GM18526 (cell line): ENCODE measurements around the gene PCCA.

Experiments
- POLR2A ChIP-seq: IDR thresholded peaks from 3 replicates; pipeline ENCODE4 v1.6.1; 2011; ENCODE audit not compliant: insufficient read length; ENCODE audit errors: extremely low read depth

The PCCA gene

DNA sequence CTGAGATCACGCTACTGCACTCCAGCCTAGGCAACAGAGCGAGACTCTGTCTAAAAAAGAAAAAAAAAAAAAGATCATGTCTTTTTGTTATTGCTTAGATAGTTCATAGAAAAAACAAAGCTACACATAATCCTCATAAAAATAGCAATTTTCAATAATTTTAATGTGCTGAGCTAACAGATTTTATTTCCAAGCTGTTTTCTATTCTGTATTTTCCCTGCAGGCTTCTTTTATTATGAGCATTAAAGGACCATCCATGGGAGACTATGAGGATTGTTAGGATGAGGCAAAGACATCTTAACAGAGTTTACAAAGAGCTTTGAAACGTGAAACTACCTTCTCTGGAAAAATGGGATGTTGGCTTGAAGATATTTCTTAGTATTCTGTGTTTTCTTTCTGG lies 71.6 kb downstream of the PCCA start:
- no peak for TF ChIP-seq POLR2A

DNA sequence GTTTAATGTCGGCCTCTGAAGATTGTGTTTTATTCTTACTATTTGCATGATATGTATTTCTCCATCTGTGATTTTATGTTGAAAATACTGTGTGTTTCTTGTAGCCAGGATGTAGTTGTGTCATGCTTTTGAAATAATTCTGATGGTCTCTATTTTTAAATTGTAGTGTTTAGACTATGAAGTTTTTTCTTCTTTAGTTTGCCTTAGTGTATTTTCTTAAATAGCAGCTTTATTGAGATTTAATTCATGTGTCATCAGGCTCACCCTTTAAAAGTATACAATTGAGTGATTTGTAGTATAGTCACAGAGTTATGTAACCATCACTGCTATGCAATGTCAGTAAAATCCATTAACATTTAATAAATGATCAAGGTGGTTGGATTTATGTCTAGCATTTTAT lies 74.5 kb downstream of the PCCA start:
- no peak for TF ChIP-seq POLR2A

DNA sequence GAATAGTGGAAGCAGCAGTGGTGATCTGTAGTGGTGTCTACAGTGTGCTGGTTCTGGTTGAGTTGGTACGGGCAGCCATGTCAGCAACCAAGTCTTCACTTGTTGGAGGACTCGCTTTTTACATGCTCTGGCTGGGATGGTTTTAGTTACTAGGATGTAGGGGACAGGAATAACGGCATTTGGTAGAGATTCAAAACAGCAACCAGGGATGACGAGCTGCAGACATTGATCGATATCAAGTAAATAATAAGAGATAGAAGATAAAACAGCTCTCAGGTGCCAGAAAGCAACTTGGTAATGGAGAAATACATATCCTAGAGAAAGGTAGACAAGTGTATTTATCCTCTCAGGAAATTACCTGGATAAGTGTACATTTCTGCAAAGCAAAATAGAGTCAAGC lies 84.3 kb downstream of the PCCA start:
- no peak for TF ChIP-seq POLR2A

DNA sequence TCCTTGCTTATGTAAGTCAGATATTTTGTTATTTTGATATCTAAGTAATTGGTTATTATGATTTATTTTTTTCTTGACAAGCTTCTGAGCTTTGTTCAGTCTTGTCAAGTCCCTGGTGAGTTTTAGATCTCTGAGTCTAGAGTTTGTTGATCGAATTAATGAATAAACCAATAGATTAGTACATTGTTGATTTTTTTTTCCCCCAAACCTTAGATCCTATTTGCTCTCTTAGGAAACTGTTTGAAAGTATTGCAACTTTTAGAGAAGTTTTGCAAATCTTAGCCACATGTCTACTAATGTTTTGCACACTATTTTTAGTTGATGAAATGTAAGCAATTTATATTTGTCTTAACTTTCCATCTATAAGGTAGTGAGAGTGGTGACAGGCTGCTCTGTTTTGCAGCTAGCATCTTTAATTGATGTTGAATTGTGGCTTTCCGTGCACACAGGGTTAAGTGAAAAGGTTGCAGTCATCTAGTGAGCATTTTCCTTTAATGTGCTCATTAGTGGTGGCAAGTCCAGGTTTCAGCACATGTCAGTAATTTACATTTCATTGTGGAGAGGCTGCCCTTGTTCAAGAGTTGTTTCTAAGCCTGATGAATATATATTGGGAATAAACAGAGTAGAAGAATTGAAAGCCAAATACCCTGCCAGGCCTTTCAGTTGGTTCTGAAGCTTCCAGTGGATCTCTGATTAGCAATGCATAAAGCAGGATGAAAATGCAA lies 86.3 kb downstream of the PCCA start:
- no peak for TF ChIP-seq POLR2A

DNA sequence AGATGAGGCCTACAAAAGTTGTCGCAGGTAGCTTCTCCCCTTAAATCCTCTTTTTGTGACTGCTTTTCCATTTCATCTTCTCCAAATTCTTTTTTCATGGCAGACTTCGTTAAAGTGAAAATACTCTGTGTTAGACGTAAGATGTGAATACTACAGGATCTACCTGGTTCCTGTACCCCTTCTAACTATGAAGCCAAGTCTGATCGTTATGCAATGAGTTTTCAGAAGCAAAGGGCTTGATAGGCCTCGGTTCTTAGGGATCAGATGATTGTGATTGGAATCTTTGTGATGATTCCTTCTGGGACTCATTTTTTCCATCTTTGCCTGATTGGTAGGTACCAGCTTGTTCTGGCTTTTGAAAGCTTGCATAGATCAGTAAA lies 86.9 kb downstream of the PCCA start:
- TF ChIP-seq POLR2A, result no peak

DNA sequence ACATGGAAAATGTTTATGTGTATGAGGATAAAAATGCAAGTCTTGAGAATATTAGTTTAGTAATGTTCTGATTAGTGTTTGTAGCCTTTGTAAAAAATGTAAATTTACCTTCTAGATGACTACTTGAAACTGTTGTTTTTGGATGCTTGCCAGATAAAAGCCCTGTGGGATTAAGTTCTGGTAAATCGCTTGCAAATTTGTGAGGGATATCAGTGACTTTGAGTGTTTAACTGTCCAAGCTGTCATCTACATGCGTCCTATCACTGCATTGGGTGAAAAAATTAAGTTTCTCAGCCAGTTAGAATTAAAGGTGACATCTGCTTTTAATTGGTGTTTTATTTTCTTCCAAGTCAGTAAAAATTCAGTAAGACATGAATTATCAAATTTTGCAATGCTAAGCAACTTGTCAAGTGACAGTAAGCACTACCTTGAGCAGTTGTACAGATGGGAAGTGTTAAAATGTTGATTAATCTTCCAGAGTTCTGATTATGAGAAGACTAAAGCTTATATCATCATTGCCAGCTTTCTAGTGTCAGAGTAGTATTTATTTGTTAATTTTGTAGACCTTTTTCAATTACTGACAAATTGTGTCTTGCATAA lies 88.0 kb downstream of the PCCA start:
- TF ChIP-seq POLR2A, result no peak

DNA sequence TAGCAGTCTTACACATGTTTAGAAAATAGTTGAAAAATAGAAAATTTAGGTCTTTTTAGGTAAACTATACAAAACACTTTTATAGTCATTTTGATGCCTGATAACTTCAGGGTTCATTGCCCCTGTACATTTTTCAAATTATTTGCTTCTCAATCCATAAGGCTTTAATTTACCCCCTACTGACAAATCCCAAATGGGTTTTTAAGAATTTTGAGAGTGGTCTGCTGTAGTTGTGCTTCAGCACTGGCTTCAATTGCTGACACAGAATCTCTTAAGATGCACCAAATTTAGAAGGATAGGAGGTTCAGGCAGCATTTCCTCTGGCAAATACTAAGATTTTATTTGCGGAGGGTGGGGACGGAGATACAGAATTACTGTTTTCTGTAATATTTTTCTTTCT lies 89.4 kb downstream of the PCCA start:
- TF ChIP-seq POLR2A, result no peak

DNA sequence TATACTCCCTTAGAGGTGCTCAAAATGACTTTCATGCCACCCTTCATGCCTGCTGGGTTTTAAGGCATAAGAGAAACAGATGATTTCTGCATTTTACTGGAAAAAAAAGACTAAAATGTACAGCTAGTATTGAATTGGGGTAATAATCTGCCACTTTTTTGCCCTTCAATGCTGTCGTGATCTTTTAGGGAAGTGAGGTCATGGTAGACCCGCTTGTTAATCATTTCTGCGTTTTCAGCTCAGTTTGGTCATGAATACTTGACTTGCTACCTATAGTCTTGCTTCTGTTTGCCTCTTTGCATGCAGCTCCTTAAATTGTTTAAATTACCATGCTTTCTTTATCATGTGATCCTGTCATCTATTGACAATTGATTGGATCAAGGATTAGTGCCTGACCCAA lies 90.4 kb downstream of the PCCA start:
- TF ChIP-seq POLR2A, result no peak

DNA sequence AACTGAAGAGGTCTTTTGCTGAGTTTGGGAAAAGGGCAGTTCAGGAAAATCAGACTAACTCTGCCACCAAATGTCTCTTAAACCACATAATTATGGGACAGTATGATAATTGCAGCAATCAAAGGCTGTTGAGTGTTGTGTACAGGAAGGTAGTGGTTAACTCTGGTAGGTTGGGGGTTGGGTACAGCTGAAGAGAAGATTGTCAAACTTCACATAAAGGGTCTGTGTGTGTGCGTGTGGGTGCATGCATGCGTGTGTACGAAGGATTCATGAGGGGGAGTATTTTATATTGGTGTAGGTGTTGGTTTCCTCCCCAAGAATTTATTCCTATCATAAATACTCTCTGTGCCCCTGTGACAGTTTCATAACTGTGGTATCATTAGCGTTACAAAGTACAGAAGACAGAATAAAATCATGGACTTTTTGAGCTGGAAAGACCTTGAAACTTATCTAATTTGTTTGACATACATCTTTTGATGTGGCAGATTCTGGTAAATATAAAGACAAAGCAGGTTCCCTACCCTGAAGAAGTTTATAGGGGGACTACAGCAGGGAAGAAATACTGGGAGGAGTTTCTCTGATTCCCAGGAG lies 94.1 kb downstream of the PCCA start:
- TF ChIP-seq POLR2A, result no peak

DNA sequence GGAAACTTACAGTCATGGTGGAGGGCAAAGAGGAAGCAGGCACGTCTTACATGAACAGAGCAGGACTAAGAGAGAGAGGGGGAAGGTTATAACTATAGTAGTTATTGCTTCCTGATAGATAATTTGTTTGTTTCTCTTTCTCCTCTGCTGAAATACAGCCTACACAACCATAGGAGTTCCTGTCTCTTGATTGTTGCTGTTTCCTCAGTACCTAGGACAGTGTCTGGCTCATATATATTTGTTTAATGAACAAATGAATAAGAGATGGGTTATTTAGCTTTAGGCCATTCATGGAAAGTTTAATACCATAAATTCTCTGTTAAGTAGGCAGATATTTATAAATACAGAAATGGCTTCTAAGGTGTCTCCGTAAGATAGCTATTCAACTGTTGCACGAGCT lies 95.2 kb downstream of the PCCA start:
- no peak for TF ChIP-seq POLR2A

DNA sequence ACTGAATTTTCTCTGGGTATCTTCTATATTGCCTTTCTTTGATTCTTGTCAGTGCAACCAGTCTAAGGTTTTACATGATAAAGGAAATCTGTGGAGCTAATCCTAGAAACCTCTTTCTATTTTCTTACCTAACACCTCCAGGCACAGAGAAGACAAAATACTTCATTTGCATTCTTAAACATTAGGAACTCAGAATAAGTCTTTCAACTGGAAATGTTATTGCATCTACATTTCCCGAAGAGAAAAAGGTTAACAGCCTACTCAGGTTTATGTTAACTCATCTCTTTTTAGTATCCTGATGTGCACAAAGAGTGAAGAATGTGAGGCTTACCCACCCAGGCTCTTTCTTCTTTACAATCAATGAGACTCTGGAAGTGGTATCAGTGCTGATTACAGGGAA lies 106.7 kb downstream of the PCCA start:
- no peak for TF ChIP-seq POLR2A

DNA sequence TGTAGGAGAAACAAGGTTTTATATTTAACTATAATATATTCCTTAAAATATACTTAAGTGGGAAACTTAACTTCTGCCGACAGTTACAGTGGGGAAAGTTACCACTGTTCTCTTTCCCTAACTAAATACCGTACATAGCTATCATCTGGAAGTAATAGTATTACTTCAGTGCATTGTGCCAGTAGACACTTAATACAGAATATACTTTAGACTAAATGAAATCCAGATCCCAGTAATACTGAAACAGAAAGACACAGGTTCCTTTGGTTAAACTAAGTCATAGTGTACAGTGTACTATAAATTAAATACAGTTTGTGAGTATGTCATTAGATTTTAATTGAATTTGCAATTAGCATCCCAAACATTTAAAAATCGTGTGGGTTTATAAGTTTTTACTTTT lies 107.5 kb downstream of the PCCA start:
- no peak for TF ChIP-seq POLR2A

DNA sequence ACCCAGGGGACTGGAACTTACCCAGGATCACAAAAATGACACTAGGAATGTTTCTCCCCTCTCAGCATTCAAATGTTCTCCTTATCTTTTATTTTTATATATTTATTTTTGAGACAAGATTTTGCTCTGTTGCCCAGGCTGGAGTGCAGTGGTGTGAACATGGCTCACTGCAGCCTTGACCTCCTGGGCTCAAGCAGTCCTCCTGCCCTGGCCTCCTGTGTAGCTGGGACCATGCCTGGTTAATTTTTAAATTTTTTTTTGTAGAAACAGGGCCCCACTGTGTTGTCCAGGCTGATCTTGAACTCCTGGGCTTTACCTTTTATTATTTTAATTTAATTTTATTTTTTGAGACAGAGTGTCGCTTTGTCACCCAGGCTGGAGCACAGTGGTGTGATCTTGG lies 108.2 kb downstream of the PCCA start:
- no peak for TF ChIP-seq POLR2A

DNA sequence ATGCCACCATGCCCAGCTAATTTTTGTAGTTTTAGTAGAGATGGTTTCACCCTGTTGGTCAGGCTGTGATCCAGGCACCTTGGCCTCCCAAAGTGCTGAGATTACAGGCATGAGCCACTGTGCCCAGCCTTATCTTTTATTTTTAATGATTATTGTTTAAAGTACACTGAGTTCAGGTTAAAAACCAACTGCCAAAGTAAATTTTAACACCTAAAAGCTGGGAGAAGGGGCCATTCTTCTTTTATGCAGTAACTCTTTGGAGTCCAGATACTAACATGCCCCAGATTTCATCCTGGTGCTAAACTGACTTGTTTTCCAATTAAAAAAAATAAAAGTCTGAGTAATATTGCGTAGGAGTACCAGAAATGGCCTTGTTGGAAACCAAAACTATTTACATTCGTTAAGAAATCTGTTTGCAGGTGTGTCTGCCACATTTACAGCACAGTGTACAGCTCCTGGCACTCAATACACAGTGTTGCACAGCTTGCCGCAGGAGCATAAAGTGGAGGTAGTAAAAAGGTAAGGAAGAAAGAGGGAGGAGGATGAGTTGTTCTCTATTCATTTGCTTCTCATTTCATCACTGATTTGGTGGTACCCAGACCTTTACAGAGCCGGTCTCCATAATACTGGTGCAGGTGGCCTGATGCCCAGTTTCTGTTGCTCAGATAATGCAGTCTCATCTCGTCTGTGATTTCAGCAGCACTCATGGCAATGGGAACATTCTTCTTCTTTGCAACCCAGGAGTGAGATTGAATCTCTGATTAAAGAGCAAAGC lies 108.9 kb downstream of the PCCA start:
- no peak for TF ChIP-seq POLR2A

DNA sequence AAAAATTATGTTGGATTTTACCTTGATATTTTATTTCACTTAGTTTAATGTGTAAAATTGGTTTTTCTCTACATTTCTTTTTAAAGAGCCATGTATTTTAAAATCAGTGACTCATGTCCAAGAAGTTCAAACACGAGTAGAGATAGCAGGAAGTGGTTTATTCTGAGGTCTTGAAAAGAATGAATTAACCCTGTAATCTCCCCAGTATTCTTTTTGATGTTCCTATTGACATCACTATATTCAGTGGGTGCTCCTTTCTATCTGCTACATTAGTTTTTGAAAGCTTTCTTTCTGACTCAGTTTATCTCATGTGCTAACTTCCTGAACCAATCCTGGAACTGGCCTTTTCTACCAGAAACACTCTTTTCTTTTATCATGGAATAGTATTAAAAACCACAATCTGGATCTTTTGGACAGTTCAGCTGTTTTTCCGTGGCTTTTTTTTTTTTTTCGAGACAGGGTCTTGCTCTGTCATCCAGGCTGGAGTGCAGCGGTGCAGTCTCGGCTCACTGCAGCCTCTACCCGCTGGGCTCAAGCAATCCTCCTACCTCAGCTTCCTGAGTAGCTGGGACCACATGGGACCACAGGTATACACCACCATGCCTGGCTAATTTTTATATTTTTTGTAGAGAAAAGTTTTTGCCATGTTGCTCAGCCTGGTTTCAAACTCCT lies 114.9 kb downstream of the PCCA start:
- TF ChIP-seq POLR2A, result no peak
